ENCODE results near the gene FSD1L. TPM values are rescaled to one million over a fixed set of nuclear protein-coding genes. Genes with fewer than 3 reads are reported as not detected.

The FSD1L gene
- total RNA-seq, 4 donors from 2014 or later: 1.8 to 16.8 (median 7.0) TPM

DNA sequence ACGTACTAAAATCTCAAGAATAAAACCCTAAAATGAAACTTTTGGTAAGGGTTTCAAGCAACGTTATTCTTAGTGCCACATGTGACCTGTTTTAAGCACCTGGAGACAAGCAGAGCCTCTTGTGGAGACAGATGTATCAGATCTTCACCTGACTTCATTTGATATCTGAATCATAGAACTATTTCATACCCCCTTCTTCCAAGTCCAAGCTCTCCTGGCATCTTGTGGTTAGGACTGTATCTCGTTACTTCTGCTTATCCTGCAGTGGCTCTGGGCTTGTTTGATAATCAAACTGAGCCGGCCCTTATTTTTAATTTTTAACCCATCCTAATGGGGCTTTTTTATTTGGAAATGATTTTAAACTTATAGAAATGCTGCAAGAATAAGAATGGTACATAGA is 11.1 kb upstream of the FSD1L start:
- 90 to 94% methylated on average over 2 to 4 of the region's 4 CpGs for WGBS, 2 donors (ENCODE audit: low coverage in 1 of 2)
- Histone ChIP-seq H3K4me3 (no peak overlapping the region), H3K36me3 (no peaks in the 10 kb centered on the region), H3K4me1 (peaks cover 0 to 21% (median 14%) of the 10 kb centered on the region in 4 donors), H3K9me3 (no peaks in the 10 kb centered on the region), H3K27ac (no peak overlapping the region), H3K27me3 (no peaks in the 10 kb centered on the region)
- in situ Hi-C loops (cut with MboI; ENCODE audit: low pct_ligation_motif_present in 1 of 4, low pct_unique_long_range_greater_than_20kb in 1 of 4, low sequenced_read_pairs in 3 of 4): loop anchor here in 2 of 4 donors (25.0 kb wide), 1 partner anchor 276 kb away; no protein-coding TSS in a partner anchor
- DNase-seq: no peak
- intact Hi-C loops (cut with DNase I; ENCODE audit: low total_unique reads): no loop called here
- no peak for TF ChIP-seq EP300 (IDR thresholded peaks at IDR 0.05; ENCODE audit: low read depth)
- TF ChIP-seq POLR2A (IDR thresholded peaks at IDR 0.05): no peak
- TF ChIP-seq POLR2AphosphoS5 (IDR thresholded peaks at IDR 0.05): no peak
- TF ChIP-seq CTCF (IDR thresholded peaks at IDR 0.05): no peak

DNA sequence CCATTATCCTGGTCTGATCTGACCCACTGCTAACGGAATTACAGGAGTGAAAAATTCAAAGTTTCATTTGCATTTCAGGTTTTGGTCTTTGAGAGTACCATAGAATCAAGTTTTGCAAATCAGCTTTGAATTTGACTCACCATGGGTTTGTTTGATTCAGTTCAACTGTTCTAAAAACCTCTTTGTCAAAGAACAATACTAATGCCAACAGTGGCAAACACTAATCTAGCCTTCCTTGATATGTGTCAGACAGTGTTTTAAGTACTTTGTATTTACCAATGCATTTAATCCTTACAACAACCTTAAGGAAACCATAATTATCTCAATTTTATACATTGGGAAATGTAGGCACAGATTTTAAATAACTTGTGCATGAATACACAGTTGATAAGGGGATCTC is 10.1 kb upstream of the FSD1L start:
- Histone ChIP-seq H3K4me3 (no peak overlapping the region), H3K27ac (no peak overlapping the region), H3K9me3 (no peaks in the 10 kb centered on the region), H3K27me3 (no peaks in the 10 kb centered on the region), H3K36me3 (no peaks in the 10 kb centered on the region), H3K4me1 (peaks cover 0 to 13% (median 8%) of the 10 kb centered on the region in 4 donors)
- in situ Hi-C loops (cut with MboI; ENCODE audit: low pct_ligation_motif_present in 1 of 4, low pct_unique_long_range_greater_than_20kb in 1 of 4, low sequenced_read_pairs in 3 of 4): loop anchor here in 2 of 4 donors (25.0 kb wide), 1 partner anchor 275 kb away; no protein-coding TSS in a partner anchor
- no peak for DNase-seq
- intact Hi-C loops (cut with DNase I; ENCODE audit: low total_unique reads): no loop called here
- TF ChIP-seq POLR2AphosphoS5 (IDR thresholded peaks at IDR 0.05) (no peak), EP300 (IDR thresholded peaks at IDR 0.05; ENCODE audit: low read depth) (no peak), CTCF (IDR thresholded peaks at IDR 0.05) (no peak), POLR2A (IDR thresholded peaks at IDR 0.05) (no peak)
- WGBS, 2 donors (ENCODE audit: low coverage in 1 of 2): 76 to 92% methylated on average over 1 of the region's 1 CpG

DNA sequence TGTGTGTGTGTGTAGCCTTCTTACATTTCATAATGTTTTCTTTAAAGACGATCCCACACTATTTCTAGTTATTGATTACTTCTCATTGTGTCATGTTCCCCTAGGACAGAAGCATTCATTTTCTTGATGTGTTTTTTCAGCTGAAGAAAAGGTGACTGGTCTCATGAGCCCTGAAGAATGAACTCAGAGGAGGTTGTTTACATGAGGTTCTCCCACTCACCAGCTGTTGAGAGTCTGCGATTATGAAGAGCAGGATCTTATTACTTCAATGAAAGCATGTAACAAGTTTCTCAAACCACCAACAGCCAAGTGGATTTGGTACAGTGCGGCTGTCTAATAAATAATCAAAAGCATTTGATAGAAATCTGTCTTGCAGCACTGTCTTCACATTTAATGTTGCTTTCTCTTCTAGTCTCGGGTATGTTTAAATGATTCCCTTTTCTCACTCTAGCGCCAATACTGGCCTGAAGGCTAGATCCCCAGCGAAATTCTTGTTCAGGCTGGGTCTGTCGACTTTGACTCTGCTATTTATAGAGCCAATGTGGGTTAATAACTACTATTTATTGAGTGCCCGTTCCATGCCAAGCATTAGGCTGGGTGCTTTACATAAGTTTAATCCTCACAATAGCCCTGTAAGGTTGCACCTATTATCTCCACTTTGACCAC is 9.6 kb upstream of the FSD1L start:
- H3K27me3 ChIP-seq: no peaks in the 10 kb centered on the region
- H3K4me1 ChIP-seq: peaks cover 0 to 7% (median 3%) of the 10 kb centered on the region in 4 donors
- H3K27ac ChIP-seq: no peak overlapping the region
- TF ChIP-seq POLR2A (IDR thresholded peaks at IDR 0.05) (no peak), EP300 (IDR thresholded peaks at IDR 0.05; ENCODE audit: low read depth) (no peak), POLR2AphosphoS5 (IDR thresholded peaks at IDR 0.05) (no peak), CTCF (IDR thresholded peaks at IDR 0.05) (no peak)
- in situ Hi-C loops (cut with MboI; ENCODE audit: low pct_ligation_motif_present in 1 of 4, low pct_unique_long_range_greater_than_20kb in 1 of 4, low sequenced_read_pairs in 3 of 4) (loop anchor here in 2 of 4 donors (25.0 kb wide), 1 partner anchor 274 kb away; no protein-coding TSS in a partner anchor), intact Hi-C loops (cut with DNase I; ENCODE audit: low total_unique reads) (no loop called here)
- H3K4me3 ChIP-seq: no peak overlapping the region
- H3K36me3 ChIP-seq: no peaks in the 10 kb centered on the region
- WGBS, 2 donors (ENCODE audit: low coverage in 1 of 2): 77 to 84% methylated on average over 8 of the region's 8 CpGs
- H3K9me3 ChIP-seq: no peaks in the 10 kb centered on the region
- no peak for DNase-seq

DNA sequence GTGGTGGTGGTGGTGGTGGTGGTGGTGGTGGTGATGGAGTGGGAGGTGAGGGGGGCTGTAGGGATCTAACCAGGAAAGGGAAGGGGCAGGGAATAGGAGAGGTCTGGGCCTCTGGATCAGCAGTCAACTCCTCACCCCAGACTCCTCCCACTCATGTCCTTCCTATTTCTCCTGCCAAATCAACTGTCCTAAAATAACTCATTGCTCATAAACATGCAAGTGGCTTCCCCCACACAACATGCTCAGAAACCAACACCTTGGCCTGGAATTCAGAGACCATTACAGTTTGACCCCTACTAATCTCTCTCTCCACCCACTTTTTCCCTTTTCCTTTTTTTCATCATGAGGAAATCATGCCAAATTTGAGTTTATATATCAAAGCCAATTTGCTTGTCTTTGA is 8.4 kb upstream of the FSD1L start:
- TF ChIP-seq POLR2A (IDR thresholded peaks at IDR 0.05) (no peak), CTCF (IDR thresholded peaks at IDR 0.05) (no peak), EP300 (IDR thresholded peaks at IDR 0.05; ENCODE audit: low read depth) (no peak), POLR2AphosphoS5 (IDR thresholded peaks at IDR 0.05) (no peak)
- intact Hi-C loops (cut with DNase I; ENCODE audit: low total_unique reads): no loop called here
- in situ Hi-C loops (cut with MboI; ENCODE audit: low pct_ligation_motif_present in 1 of 4, low pct_unique_long_range_greater_than_20kb in 1 of 4, low sequenced_read_pairs in 3 of 4): loop anchor here in 2 of 4 donors (25.0 kb wide), 1 partner anchor 273 kb away; no protein-coding TSS in a partner anchor
- H3K4me3 ChIP-seq: no peak overlapping the region
- H3K9me3 ChIP-seq: no peaks in the 10 kb centered on the region
- H3K4me1 ChIP-seq: no peaks in the 10 kb centered on the region
- H3K27ac ChIP-seq: no peak overlapping the region
- H3K36me3 ChIP-seq: no peaks in the 10 kb centered on the region
- no peak for DNase-seq
- H3K27me3 ChIP-seq: no peaks in the 10 kb centered on the region
